Right lobe of liver (tissue), 6 donors: ENCODE results near the gene RBM38. TPM values are rescaled to one million over a fixed set of nuclear protein-coding genes. Genes with fewer than 3 reads are reported as not detected.

Experiments used
- ATAC-seq, 4 donors: fragments of 200-7000 bp; cut with Tn5 transposase; one replicate each; pipeline ENCODE4 v1.9.1; 2020; ENCODE audit warnings: mild to moderate bottlenecking in 4 of 4, moderate library complexity in 4 of 4
- DNase-seq, 3 donors: peaks; one replicate each; pipeline ENCODE4 v3.0.0-alpha.2; 2020
- H3K27ac ChIP-seq, 3 donors: fragments of 200-600 bp; one replicate each; pipeline ENCODE4 v1.8.0; 2022
- H3K27me3 ChIP-seq, 2 donors: fragments of 200-600 bp; one replicate each; pipeline ENCODE4 v1.8.0; 2022
- H3K36me3 ChIP-seq, 4 donors: fragments of 200-600 bp; sonication (generic) in 1 of 4; one replicate each; pipeline versions ENCODE4 v1.5.1 to v1.8.0; 2017 to 2022; ENCODE audit warnings: control low read depth in 1 of 4
- H3K4me1 ChIP-seq, 4 donors: fragments of 200-600 bp; sonication (generic) in 1 of 4; one replicate each; pipeline versions ENCODE4 v1.5.1 to v1.8.0; 2017 to 2022; ENCODE audit warnings: control low read depth in 1 of 4
- H3K4me3 ChIP-seq, 3 donors: fragments of 200-600 bp; one replicate each; pipeline ENCODE4 v1.8.0; 2022
- H3K9me3 ChIP-seq, 4 donors: fragments of 200-600 bp; sonication (generic) in 1 of 4; one replicate each; pipeline versions ENCODE4 v1.5.1 to v1.8.0; 2017 to 2022; ENCODE audit warnings: control low read depth in 1 of 4
- POLR2A ChIP-seq: fragments of 450-650 bp; IDR thresholded peaks from one replicate; pipeline ENCODE4 v1.6.1; 2017; ENCODE audit warnings: antibody characterized with exemption, mild to moderate bottlenecking
- WGBS: methylation state at CpG from one replicate; pipeline ENCODE4 v1.1.6; 2018; ENCODE audit warnings: low coverage, low lambda C conversion rate; ENCODE audit not compliant: insufficient coverage; ENCODE audit errors: missing lambda C conversion rate; 5-methylcytosine and 5-hydroxymethylcytosine counted together
- intact Hi-C, 2 donors: fragments of 100-400 bp; cut with DNase I; formaldehyde crosslinking; loops; one replicate each; pipeline versions ENCODE4 v1.11.2 to v1.14.1; 2022
- total RNA-seq, 6 experiments: library from RNA; depleted of rRNA in 2 of 6; stranded (reverse); fragments of >200 nt in 2 of 6; fragmentation: NEBNext Ultra II Directional in 3 of 6; extraction: Animal tissue kit (Norgen Biotek cat#: 25700) in 3 of 6; gene quantifications; one replicate each; pipeline versions ENCODE4 v1.1.0 to v1.2.4, GENCODE V29; 2016 to 2023
- TF ChIP-seq, protein P1 (sequence below), 4 donors: fragments of 200-600 bp in 3 of 4; fragments of 450-650 bp in 1 of 4; IDR thresholded peaks; one replicate each; pipeline versions ENCODE4 v1.5.1 to v1.8.0; 2016 to 2022; ENCODE audit warnings: antibody characterized with exemption in 4 of 4, mild to moderate bottlenecking in 2 of 4
- donor health status: DM: no; HTN: yes; CAD: no.
- donor health status: DM: no; HTN: no; CAD: no.
- donor health status: DM: no; HTN: no; CAD: no.
- donor health status: DM: no; HTN: yes; CAD: no.
- donor health status: DM: no; HTN: yes; CAD: no.

RBM38 gene
- total RNA-seq, 6 experiments from 2014 or later, result 3.9 to 16.9 (median 9.6) TPM

DNA sequence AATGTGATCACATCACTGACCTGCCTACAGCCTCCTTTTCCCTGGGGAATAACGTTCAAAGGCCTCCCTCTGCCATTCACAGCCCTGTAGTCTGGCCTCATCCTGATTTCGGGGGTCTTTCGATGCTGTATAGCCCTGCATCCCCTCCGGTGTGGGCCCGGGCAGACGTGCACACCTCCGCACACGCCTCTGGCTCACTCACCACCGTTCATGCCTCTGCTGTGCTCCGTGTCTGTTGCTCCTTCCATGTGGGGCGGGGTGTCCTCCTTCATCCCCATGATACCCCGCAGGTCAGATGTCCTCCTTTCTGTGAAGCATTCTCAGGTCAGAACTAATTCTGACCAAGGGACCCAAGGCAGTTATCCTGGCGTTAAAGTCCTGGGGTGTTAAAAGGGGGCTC, 13.8 kb upstream of the RBM38 start:
- intact Hi-C loops, result loop anchor here in 1 of 2 donors (5.0 kb wide), 1 partner anchor 125 kb away; no protein-coding TSS in a partner anchor
- Histone ChIP-seq H3K27me3 (no peaks in the 10 kb centered on the region), H3K4me1 (no peaks in the 10 kb centered on the region), H3K36me3 (peaks cover 0 to 44% (median 13%) of the 10 kb centered on the region in 4 donors), H3K4me3 (no peak overlapping the region), H3K27ac (no peak overlapping the region), H3K9me3 (no peaks in the 10 kb centered on the region)
- DNase-seq (no peak), ATAC-seq (no peak)
- TF ChIP-seq POLR2A, result no peak
- TF ChIP-seq, protein P1, sequence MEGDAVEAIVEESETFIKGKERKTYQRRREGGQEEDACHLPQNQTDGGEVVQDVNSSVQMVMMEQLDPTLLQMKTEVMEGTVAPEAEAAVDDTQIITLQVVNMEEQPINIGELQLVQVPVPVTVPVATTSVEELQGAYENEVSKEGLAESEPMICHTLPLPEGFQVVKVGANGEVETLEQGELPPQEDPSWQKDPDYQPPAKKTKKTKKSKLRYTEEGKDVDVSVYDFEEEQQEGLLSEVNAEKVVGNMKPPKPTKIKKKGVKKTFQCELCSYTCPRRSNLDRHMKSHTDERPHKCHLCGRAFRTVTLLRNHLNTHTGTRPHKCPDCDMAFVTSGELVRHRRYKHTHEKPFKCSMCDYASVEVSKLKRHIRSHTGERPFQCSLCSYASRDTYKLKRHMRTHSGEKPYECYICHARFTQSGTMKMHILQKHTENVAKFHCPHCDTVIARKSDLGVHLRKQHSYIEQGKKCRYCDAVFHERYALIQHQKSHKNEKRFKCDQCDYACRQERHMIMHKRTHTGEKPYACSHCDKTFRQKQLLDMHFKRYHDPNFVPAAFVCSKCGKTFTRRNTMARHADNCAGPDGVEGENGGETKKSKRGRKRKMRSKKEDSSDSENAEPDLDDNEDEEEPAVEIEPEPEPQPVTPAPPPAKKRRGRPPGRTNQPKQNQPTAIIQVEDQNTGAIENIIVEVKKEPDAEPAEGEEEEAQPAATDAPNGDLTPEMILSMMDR (IDR thresholded peaks at IDR 0.05), result no peak
- 90% methylated on average over 4 of the region's 13 CpGs for WGBS

DNA sequence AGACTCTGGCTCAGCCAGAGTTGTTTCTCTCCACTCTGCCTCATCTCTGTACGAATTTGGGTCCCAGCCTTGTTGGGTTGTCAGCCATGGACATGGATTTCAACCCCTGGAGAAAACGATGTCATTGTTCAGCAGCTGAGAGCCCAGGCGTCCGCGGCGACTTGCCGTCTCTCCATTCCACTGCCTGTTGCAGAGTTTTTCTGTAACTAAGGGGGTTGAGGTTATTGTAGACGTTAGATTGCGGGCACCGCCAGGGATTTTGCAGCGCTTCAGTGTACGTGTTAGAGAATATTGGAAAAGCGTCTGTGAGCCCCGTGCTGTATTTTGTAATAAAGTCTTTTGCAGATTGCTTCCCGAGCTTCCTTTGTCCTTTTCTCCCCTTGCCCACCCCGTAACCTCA, 13.1 kb upstream of the RBM38 start:
- peaks cover 0 to 42% (median 13%) of the 10 kb centered on the region in 4 donors for H3K36me3 ChIP-seq
- intact Hi-C loops, result loop anchor here in 1 of 2 donors (5.0 kb wide), 1 partner anchor 124 kb away; no protein-coding TSS in a partner anchor
- no peak overlapping the region for H3K4me3 ChIP-seq

DNA sequence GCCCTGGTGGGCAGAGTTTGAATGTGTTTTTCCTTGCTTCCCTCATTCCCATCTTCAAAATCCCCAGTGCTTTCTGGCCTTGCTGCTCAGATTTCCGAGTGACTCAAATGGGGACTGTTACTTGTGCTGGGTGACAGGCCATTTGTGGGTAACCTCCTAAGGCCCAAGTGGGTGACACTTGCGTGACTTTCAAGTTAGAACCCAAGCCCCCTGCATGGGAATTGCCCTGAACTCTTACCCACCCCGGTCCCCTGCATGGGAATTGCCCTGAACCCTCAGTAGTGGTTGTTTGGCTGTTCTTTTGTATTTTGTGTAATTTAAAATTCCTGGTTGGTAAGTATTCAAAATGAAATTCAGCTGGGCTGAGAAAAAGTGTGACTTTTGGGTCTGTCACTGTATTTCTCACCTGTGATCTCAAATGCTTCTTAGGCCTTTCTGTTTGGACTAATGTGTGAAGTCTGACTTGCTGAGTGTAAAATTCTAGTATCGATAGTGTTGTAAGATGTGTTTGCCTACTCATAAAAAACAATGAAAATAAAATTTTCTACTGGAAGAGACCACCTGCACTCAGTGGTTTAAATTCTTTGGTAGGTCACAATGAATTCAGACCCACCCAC, 12.4 kb upstream of the RBM38 start:
- no peak for ATAC-seq
- H3K4me1 ChIP-seq, result no peaks in the 10 kb centered on the region

More for the DNA sequence above, 13.1 kb upstream of the RBM38 start:
- no peak overlapping the region for H3K27ac ChIP-seq
- DNase-seq (no peak), ATAC-seq (no peak)
- no peak for TF ChIP-seq POLR2A
- TF ChIP-seq, protein P1 (IDR thresholded peaks at IDR 0.05), result no peak
- no peaks in the 10 kb centered on the region for H3K4me1 ChIP-seq
- 73% methylated on average over 8 of the region's 16 CpGs for WGBS
- no peaks in the 10 kb centered on the region for H3K9me3 ChIP-seq
- H3K27me3 ChIP-seq, result no peaks in the 10 kb centered on the region

DNA sequence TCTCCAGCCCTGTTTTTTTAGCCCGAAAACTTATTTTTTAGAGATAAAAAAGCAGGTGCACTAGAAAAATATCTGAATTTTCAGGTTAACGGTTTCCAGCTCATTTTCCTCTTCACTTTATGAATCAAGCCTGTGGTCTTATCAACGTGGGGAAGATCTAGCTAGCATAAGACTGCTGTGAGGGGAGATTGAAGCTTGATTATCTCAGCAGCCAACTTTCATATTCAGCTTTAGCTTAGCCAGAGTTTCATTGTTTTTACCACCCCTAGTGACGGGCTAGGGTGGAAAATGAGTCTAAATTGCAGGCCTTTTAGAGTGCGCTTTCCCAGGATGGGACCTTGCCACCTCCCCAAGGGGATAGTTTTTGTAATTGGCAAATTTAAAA, 11.9 kb upstream of the RBM38 start:
- intact Hi-C loops, result loop anchor here in 1 of 2 donors (5.0 kb wide), 1 partner anchor 123 kb away; no protein-coding TSS in a partner anchor
- H3K36me3 ChIP-seq, result peaks cover 0 to 35% (median 8%) of the 10 kb centered on the region in 4 donors

More for the DNA sequence above, 12.4 kb upstream of the RBM38 start:
- TF ChIP-seq POLR2A, result no peak
- TF ChIP-seq, protein P1 (IDR thresholded peaks at IDR 0.05), result no peak
- intact Hi-C loops, result loop anchor here in 1 of 2 donors (5.0 kb wide), 1 partner anchor 124 kb away; no protein-coding TSS in a partner anchor
- WGBS, result 84% methylated on average over 2 of the region's 4 CpGs
- Histone ChIP-seq H3K9me3 (no peaks in the 10 kb centered on the region), H3K4me3 (no peak overlapping the region), H3K27ac (no peak overlapping the region), H3K27me3 (no peaks in the 10 kb centered on the region), H3K36me3 (peaks cover 0 to 36% (median 10%) of the 10 kb centered on the region in 4 donors)
- no peak for DNase-seq

More for the DNA sequence above, 11.9 kb upstream of the RBM38 start:
- Histone ChIP-seq H3K9me3 (no peaks in the 10 kb centered on the region), H3K27ac (no peak overlapping the region), H3K4me3 (no peak overlapping the region), H3K27me3 (no peaks in the 10 kb centered on the region), H3K4me1 (no peaks in the 10 kb centered on the region)
- 73% methylated on average over 5 of the region's 5 CpGs for WGBS
- ATAC-seq, result no peak
- DNase-seq, result no peak
- TF ChIP-seq POLR2A, result no peak
- TF ChIP-seq, protein P1 (IDR thresholded peaks at IDR 0.05), result no peak
